ENCODE results near the gene DOCK2.

GRCh38 chr5:169797577-169797976 lies 160.5 kb downstream of the DOCK2 start:
- TF ChIP-seq EZH2 (IDR thresholded peaks at IDR 0.05) (no peak), FOXP2 (optimal IDR thresholded peaks at IDR 0.05; ENCODE audit: control extremely low read depth, extremely low read length, insufficient read depth) (no peak), POLR2AphosphoS5 (IDR thresholded peaks at IDR 0.05; ENCODE audit: borderline replicate concordance, low read depth, low read length) (no peak)
